ENCODE results near the gene TUT1.

DNA sequence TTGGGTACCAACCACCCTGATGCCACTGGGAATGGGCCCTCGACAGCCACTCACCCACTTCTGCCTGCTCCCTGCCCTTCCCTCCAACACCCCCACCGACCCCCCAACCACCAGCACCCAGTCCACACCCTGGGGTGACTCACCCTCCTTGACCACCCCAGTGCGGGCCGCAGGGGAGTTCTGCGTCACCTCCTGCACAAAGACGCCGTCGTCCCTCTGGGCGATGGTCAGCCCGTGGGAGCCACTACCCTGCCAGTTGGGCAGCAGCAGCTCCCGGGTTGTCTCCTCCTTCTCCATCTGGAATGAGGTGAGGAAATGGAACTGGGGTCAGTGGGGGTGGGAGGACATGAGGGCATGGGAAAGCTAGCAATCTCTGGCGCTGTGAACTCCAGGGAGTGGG, 55.5 kb downstream of the TUT1 start:
- TF ChIP-seq POLR2A (IDR thresholded peaks at IDR 0.05) (no peak), EP300 (IDR thresholded peaks at IDR 0.05) (no peak)
- TF ChIP-seq, protein P1, sequence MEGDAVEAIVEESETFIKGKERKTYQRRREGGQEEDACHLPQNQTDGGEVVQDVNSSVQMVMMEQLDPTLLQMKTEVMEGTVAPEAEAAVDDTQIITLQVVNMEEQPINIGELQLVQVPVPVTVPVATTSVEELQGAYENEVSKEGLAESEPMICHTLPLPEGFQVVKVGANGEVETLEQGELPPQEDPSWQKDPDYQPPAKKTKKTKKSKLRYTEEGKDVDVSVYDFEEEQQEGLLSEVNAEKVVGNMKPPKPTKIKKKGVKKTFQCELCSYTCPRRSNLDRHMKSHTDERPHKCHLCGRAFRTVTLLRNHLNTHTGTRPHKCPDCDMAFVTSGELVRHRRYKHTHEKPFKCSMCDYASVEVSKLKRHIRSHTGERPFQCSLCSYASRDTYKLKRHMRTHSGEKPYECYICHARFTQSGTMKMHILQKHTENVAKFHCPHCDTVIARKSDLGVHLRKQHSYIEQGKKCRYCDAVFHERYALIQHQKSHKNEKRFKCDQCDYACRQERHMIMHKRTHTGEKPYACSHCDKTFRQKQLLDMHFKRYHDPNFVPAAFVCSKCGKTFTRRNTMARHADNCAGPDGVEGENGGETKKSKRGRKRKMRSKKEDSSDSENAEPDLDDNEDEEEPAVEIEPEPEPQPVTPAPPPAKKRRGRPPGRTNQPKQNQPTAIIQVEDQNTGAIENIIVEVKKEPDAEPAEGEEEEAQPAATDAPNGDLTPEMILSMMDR (IDR thresholded peaks at IDR 0.05) = no peak

All from upper lobe of left lung (tissue), 4 donors.